Esophagus mucosa (tissue), 1 donor: Measurements from ENCODE around the gene DEFB123. TPM values are rescaled to one million over a fixed set of nuclear protein-coding genes. Genes with fewer than 3 reads are reported as not detected.

Experiments used
- ATAC-seq: fragments of 200-7000 bp; cut with Tn5 transposase; one replicate; pipeline ENCODE4 v1.9.1; 2020
- total RNA-seq: library from RNA; stranded (reverse); gene quantifications from one replicate; pipeline ENCODE4 v1.2.4, GENCODE V29; 2023
- donor health status: DM: yes; HTN: yes; CAD: no.

Gene DEFB123
- total RNA-seq, 1 donor from 2014 or later = not detected

GRCh38 chr20:31474097-31474436 is 33.6 kb downstream of the DEFB123 start:
- no peak for ATAC-seq

- ATAC-seq = peak; percentile 32
Observed at GRCh38 chr20:31474758-31475427, 34.5 kb downstream of the DEFB123 start, which contains the start of the genes DEFB124 and REM1. Gene DEFB124 (minus strand): TSS chr20:31475127. CDS start chr20:31473013, 2,114 bp downstream. Gene REM1 (plus strand): TSS chr20:31475288. CDS start chr20:31476446, 1,158 bp downstream.

GRCh38 chr20:31475472-31476293 is 35.3 kb downstream of the DEFB123 start:
- ATAC-seq = no peak

- no peak for ATAC-seq
Observed at GRCh38 chr20:31476294-31476585, 35.8 kb downstream of the DEFB123 start.

GRCh38 chr20:31476643-31477215 is 36.3 kb downstream of the DEFB123 start:
- ATAC-seq = no peak

- peak; percentile 23 for ATAC-seq
Observed at GRCh38 chr20:31484001-31484400, 43.6 kb downstream of the DEFB123 start.

GRCh38 chr20:31485450-31486339 is 45.3 kb downstream of the DEFB123 start:
- ATAC-seq = no peak

GRCh38 chr20:31488115-31488514 is 47.7 kb downstream of the DEFB123 start:
- ATAC-seq = no peak

GRCh38 chr20:31489152-31489551 is 48.7 kb downstream of the DEFB123 start:
- no peak for ATAC-seq

- no peak for ATAC-seq
Observed at GRCh38 chr20:31490752-31491151, 50.3 kb downstream of the DEFB123 start.

GRCh38 chr20:31494131-31494530 is 53.7 kb downstream of the DEFB123 start:
- peak; percentile 50 for ATAC-seq

GRCh38 chr20:31496761-31497295 is 56.4 kb downstream of the DEFB123 start:
- ATAC-seq = peak; percentile 22

- no peak for ATAC-seq
Observed at GRCh38 chr20:31497838-31498540, 57.6 kb downstream of the DEFB123 start.

Other genes starting within 250 kb of the DEFB123 start
- not detected for gene DEFB115, start 183.0 kb upstream of the DEFB123 start, total RNA-seq
- gene DEFB116, start 132.0 kb upstream of the DEFB123 start, total RNA-seq = not detected
- not detected for gene DEFB118, start 72.0 kb upstream of the DEFB123 start, total RNA-seq
- not detected for gene DEFB119, start 50.0 kb upstream of the DEFB123 start, total RNA-seq
- gene DEFB121, start 34.4 kb upstream of the DEFB123 start, total RNA-seq = not detected
- not detected for gene DEFB124, start 34.5 kb downstream of the DEFB123 start, total RNA-seq
- gene REM1, start 34.7 kb downstream of the DEFB123 start, total RNA-seq = 0.20 TPM
- 232 TPM for gene HM13, start 73.8 kb downstream of the DEFB123 start, total RNA-seq
- gene ID1, start 164.7 kb downstream of the DEFB123 start, total RNA-seq = 299 TPM
- 0.96 TPM for gene COX4I2, start 197.3 kb downstream of the DEFB123 start, total RNA-seq